H1 (cell line): ENCODE measurements around the gene RHOBTB1. TPM values are rescaled to one million over a fixed set of nuclear protein-coding genes. Genes with fewer than 3 reads are reported as not detected.

Experiments used
- CTCF ChIA-PET: fragments of 300-600 bp; sonication (Branson Sonifier 250); formaldehyde crosslinking; loops from one replicate; lab custom pipeline; 2021; ENCODE audit not compliant: partially characterized antibody; lab: Charles Lee
- POLR2A ChIA-PET: fragments of 300-600 bp; sonication (Branson Sonifier 250); formaldehyde crosslinking; loops from one replicate; lab custom pipeline; 2021; ENCODE audit warnings: inconsistent platforms; ENCODE audit not compliant: partially characterized antibody; lab: Charles Lee
- DNase-seq, 2 experiments: peaks; one replicate each; pipeline versions ENCODE4 v3.0.0 to v3.0.0-alpha.2; 2010 to 2022; ENCODE audit warnings: low spot score in 2 of 2, low read depth in 1 of 2, mixed read lengths in 1 of 2
- FAIRE-seq: peaks from 2 replicates; lab custom pipeline; 2011; peaks lifted over from hg19 to GRCh38; lab: Jason Lieb, UNC
- H2AFZ ChIP-seq: 2 replicates; pipeline ENCODE4 v1.8.1; 2012; ENCODE audit warnings: low read length, inconsistent platforms
- H2AK5ac ChIP-seq: 2 replicates; pipeline ENCODE4 v1.6.1; 2013; ENCODE audit warnings: low read depth, low read length
- H2BK120ac ChIP-seq: replicated peaks from 2 replicates; pipeline ENCODE3; 2013; ENCODE audit warnings: low read depth, low read length, inconsistent platforms
- H2BK12ac ChIP-seq: 2 replicates; pipeline ENCODE4 v1.6.1; 2013; ENCODE audit warnings: low read depth, low read length
- H2BK15ac ChIP-seq: 2 replicates; pipeline ENCODE4 v1.6.1; 2013; ENCODE audit warnings: low read length
- H2BK20ac ChIP-seq: 2 replicates; pipeline ENCODE4 v1.6.1; 2013; ENCODE audit warnings: low read length
- H2BK5ac ChIP-seq: 2 replicates; pipeline ENCODE4 v1.6.1; 2013; ENCODE audit warnings: low read depth, low read length
- H3K14ac ChIP-seq: 2 replicates; pipeline ENCODE4 v1.6.1; 2013; ENCODE audit warnings: inconsistent platforms; ENCODE audit not compliant: insufficient read length
- H3K18ac ChIP-seq: 2 replicates; pipeline ENCODE4 v1.6.1; 2013; ENCODE audit warnings: low read length; ENCODE audit errors: extremely low read depth
- H3K23ac ChIP-seq: 2 replicates; pipeline ENCODE4 v1.6.1; 2013; ENCODE audit warnings: inconsistent platforms; ENCODE audit not compliant: insufficient read length
- H3K23me2 ChIP-seq: 2 replicates; pipeline ENCODE4 v1.6.1; 2013; ENCODE audit warnings: low read depth, low read length
- H3K27ac ChIP-seq: 2 replicates; pipeline ENCODE4 v1.6.1; 2011; ENCODE audit warnings: low read depth, low read length, inconsistent platforms
- H3K27me3 ChIP-seq, 4 experiments: replicated peaks in 1 of 4; 1 replicate in 1 of 4; 2 replicates in 3 of 4; pipeline versions ENCODE4 v1.6.1 to v1.8.1; 2011 to 2013; ENCODE audit warnings: low read length in 3 of 4, mild to moderate bottlenecking in 3 of 4, inconsistent platforms in 2 of 4, mixed read lengths in 2 of 4, moderate library complexity in 1 of 4; ENCODE audit not compliant: control insufficient read depth in 3 of 4, insufficient read depth in 3 of 4; ENCODE audit errors: extremely low read depth in 1 of 4
- H3K36me3 ChIP-seq, 4 experiments: 2 replicates each; pipeline versions ENCODE4 v1.6.1 to v1.8.1; 2011 to 2013; ENCODE audit warnings: mild to moderate bottlenecking in 4 of 4, low read length in 3 of 4, moderate library complexity in 2 of 4, control low read depth in 1 of 4, inconsistent platforms in 1 of 4; ENCODE audit not compliant: insufficient read depth in 4 of 4, control insufficient read depth in 2 of 4
- H3K4ac ChIP-seq: replicated peaks from 2 replicates; pipeline ENCODE3; 2013; ENCODE audit warnings: low read length, low read depth, mixed read lengths, inconsistent platforms; ENCODE audit not compliant: insufficient read length
- H3K4me1 ChIP-seq, 4 experiments: replicated peaks in 1 of 4; 1 replicate in 1 of 4; 2 replicates in 3 of 4; pipeline versions ENCODE4 v1.6.1 to v1.8.1; 2011 to 2013; ENCODE audit warnings: low read length in 3 of 4, inconsistent platforms in 2 of 4, mixed read lengths in 1 of 4; ENCODE audit not compliant: insufficient read depth in 4 of 4, control insufficient read depth in 3 of 4
- H3K4me2 ChIP-seq, 2 experiments: 2 replicates each; pipeline versions ENCODE4 v1.6.1 to v1.8.1; 2011 to 2013; ENCODE audit warnings: low read depth in 2 of 2, low read length in 2 of 2, control low read depth in 1 of 2, inconsistent platforms in 1 of 2, mild to moderate bottlenecking in 1 of 2; ENCODE audit not compliant: insufficient read depth in 1 of 2
- H3K4me3 ChIP-seq, 4 experiments: fragments of 200-600, 300-600 bp in 1 of 4; sonication (generic), shearing (Covaris generic), sonication (Bioruptor Twin) in 1 of 4; 2 replicates each; pipeline versions ENCODE4 v1.5.1 to v1.8.1; 2011 to 2016; ENCODE audit warnings: low read length in 4 of 4, low read depth in 3 of 4, control low read depth in 2 of 4, inconsistent platforms in 2 of 4, mild to moderate bottlenecking in 2 of 4, mixed read lengths in 1 of 4, moderate library complexity in 1 of 4; ENCODE audit not compliant: insufficient read depth in 2 of 4; ENCODE audit errors: extremely low read depth in 1 of 4
- H3K56ac ChIP-seq: replicated peaks from 2 replicates; pipeline ENCODE3; 2013; ENCODE audit warnings: low read depth, mild to moderate bottlenecking, mixed read lengths, low read length, inconsistent platforms; ENCODE audit not compliant: insufficient read length
- H3K79me1 ChIP-seq: 2 replicates; pipeline ENCODE4 v1.6.1; 2013; ENCODE audit warnings: low read depth, low read length, control low read depth
- H3K79me2 ChIP-seq, 2 experiments: 2 replicates each; pipeline versions ENCODE4 v1.6.1 to v1.8.1; 2012 to 2013; ENCODE audit warnings: low read length in 2 of 2, mild to moderate bottlenecking in 2 of 2, inconsistent platforms in 1 of 2; ENCODE audit not compliant: insufficient read depth in 2 of 2, control insufficient read depth in 1 of 2
- H3K9ac ChIP-seq, 4 experiments: replicated peaks in 1 of 4; 1 replicate in 1 of 4; 2 replicates in 3 of 4; pipeline versions ENCODE4 v1.6.1 to v1.8.1; 2011 to 2013; ENCODE audit warnings: low read depth in 3 of 4, low read length in 3 of 4, control low read depth in 2 of 4, mild to moderate bottlenecking in 2 of 4, moderate library complexity in 2 of 4, inconsistent platforms in 1 of 4; ENCODE audit errors: extremely low read depth in 1 of 4
- H3K9me3 ChIP-seq, 2 experiments: 2 replicates each; pipeline versions ENCODE4 v1.6.1 to v1.8.1; 2012 to 2013; ENCODE audit warnings: mild to moderate bottlenecking in 2 of 2, moderate library complexity in 2 of 2, control low read depth in 1 of 2, inconsistent platforms in 1 of 2, low read depth in 1 of 2, low read length in 1 of 2, mixed read lengths in 1 of 2; ENCODE audit not compliant: insufficient read depth in 2 of 2
- H4K20me1 ChIP-seq, 2 experiments: replicated peaks in 1 of 2; 2 replicates each; pipeline versions ENCODE3 to v1.8.1; 2011 to 2013; ENCODE audit warnings: inconsistent platforms in 2 of 2, low read length in 2 of 2, mild to moderate bottlenecking in 1 of 2; ENCODE audit not compliant: insufficient read depth in 2 of 2, control insufficient read depth in 1 of 2
- H4K5ac ChIP-seq: 2 replicates; pipeline ENCODE4 v1.6.1; 2013; ENCODE audit warnings: low read length, low read depth, mixed read lengths, inconsistent platforms; ENCODE audit not compliant: insufficient read length
- H4K8ac ChIP-seq: 2 replicates; pipeline ENCODE4 v1.8.0; 2013; ENCODE audit warnings: mild to moderate bottlenecking, moderate library complexity, low read length, inconsistent platforms; ENCODE audit not compliant: insufficient read depth; ENCODE audit errors: extremely low read depth
- H4K91ac ChIP-seq: replicated peaks from 2 replicates; pipeline ENCODE3; 2013; ENCODE audit warnings: low read length, mixed read lengths, inconsistent platforms; ENCODE audit not compliant: insufficient read length
- ASH2L ChIP-seq: fragments of 200-600, 300-600 bp; sonication (generic); IDR thresholded peaks from one replicate; pipeline ENCODE4 v1.7.1; 2017; ENCODE audit warnings: low read length
- FOSL1 ChIP-seq: IDR thresholded peaks from 2 replicates; pipeline ENCODE4 v1.6.1; 2011; ENCODE audit warnings: mild to moderate bottlenecking, low read depth, low read length, moderate library complexity; ENCODE audit not compliant: insufficient read depth
- GTF2F1 ChIP-seq: IDR thresholded peaks from 2 replicates; pipeline ENCODE4 v1.6.1; 2012; ENCODE audit warnings: low read depth, low read length, improper control_type of control experiment, borderline replicate concordance
- NRF1 ChIP-seq: IDR thresholded peaks from 2 replicates; pipeline ENCODE4 v1.6.1; 2011; ENCODE audit warnings: mild to moderate bottlenecking, low read depth, low read length, improper control_type of control experiment
- POLR2AphosphoS5 ChIP-seq: IDR thresholded peaks from 2 replicates; pipeline ENCODE4 v1.6.1; 2011; ENCODE audit warnings: low read depth, low read length
- SIN3A ChIP-seq, 2 experiments: IDR thresholded peaks in 1 of 2; conservative IDR thresholded peaks in 1 of 2; 2 replicates each; pipeline ENCODE4 v1.6.1; 2011 to 2012; ENCODE audit warnings: low read length in 2 of 2, improper control_type of control experiment in 1 of 2, low read depth in 1 of 2, mild to moderate bottlenecking in 1 of 2
- SP4 ChIP-seq: IDR thresholded peaks from 2 replicates; pipeline ENCODE4 v1.6.1; 2012; ENCODE audit warnings: low read length, inconsistent platforms
- WGBS, 2 experiments: shearing (Covaris generic) in 1 of 2; methylation state at CpG; one replicate each; pipeline versions ENCODE4 v1.1.6 to v1.1.7; 2013 to 2015; ENCODE audit warnings: low lambda C conversion rate in 2 of 2, mixed read lengths in 2 of 2, inconsistent platforms in 1 of 2, low coverage in 1 of 2, missing lambda C conversion rate in 1 of 2; ENCODE audit not compliant: insufficient replicate concordance in 2 of 2, insufficient coverage in 1 of 2, insufficient read length in 1 of 2; ENCODE audit errors: extremely low coverage in 1 of 2, missing lambda C conversion rate in 1 of 2; 5-methylcytosine and 5-hydroxymethylcytosine counted together
- polyA plus RNA-seq, 7 experiments: library from polyadenylated mRNA; depleted of rRNA in 3 of 7; stranded (reverse) in 5 of 7; unstranded in 2 of 7; fragments of >200 nt in 5 of 7; fragments of 200-250 nt in 2 of 7; gene quantifications; 1 replicate in 5 of 7; 2 replicates in 1 of 7; 4 replicates in 1 of 7; pipeline versions ENCODE4 v1.2.1 to v1.2.3, GENCODE V29; 2011 to 2013; ENCODE audit warnings: missing spikeins in 2 of 7, mixed read lengths in 2 of 7
- total RNA-seq: library from RNA; stranded (reverse); fragmentation: NEBNext Ultra II Directional; extraction: Animal tissue kit (Norgen Biotek cat#: 25700); gene quantifications from 2 replicates; pipeline ENCODE4 v1.2.1, GENCODE V29; 2021

Gene RHOBTB1
- total and polyA plus RNA-seq, 2 of the 8 experiments (the other 6 are each of a cell fraction or from before 2014, with no cell fraction given): 6.1 to 7.4 TPM

GRCh38 chr10:60977161-60978122 is 33.5 kb upstream of the RHOBTB1 start:
- Histone ChIP-seq H4K8ac (no peak overlapping the region), H3K27ac (no peak overlapping the region), H3K27me3 (no peaks in the 10 kb centered on the region), H4K91ac (no peak overlapping the region), H2AK5ac (no peak overlapping the region), H3K9me3 (no peaks in the 10 kb centered on the region), H2BK20ac (no peak overlapping the region), H2BK5ac (no peak overlapping the region), H3K23me2 (no peaks in the 10 kb centered on the region), H2AFZ (no peak overlapping the region), H3K4me1 (no peaks in the 10 kb centered on the region), H2BK15ac (no peak overlapping the region), H2BK12ac (no peak overlapping the region), H3K36me3 (no peaks in the 10 kb centered on the region), H3K79me1 (no peaks in the 10 kb centered on the region), H3K18ac (no peak overlapping the region), H4K20me1 (no peaks in the 10 kb centered on the region), H3K23ac (no peak overlapping the region), H3K4ac (no peak overlapping the region), H3K14ac (no peak overlapping the region), H3K79me2 (no peaks in the 10 kb centered on the region), H4K5ac (no peak overlapping the region), H3K4me2 (no peak overlapping the region), H2BK120ac (no peak overlapping the region), H3K9ac (no peak overlapping the region), H3K4me3 (no peak overlapping the region), H3K56ac (no peak overlapping the region)
- ChIA-PET CTCF (no interaction called here), POLR2A (interaction anchor here (0.6 kb wide), 1 partner anchor 34 kb away, joined by 4 read pairs; no protein-coding TSS in a partner anchor)
- DNase-seq (no peak), FAIRE-seq (no peak)
- TF ChIP-seq GTF2F1: no peak
- no peak for TF ChIP-seq NRF1
- TF ChIP-seq ASH2L: no peak
- TF ChIP-seq SP4: no peak
- no peak for TF ChIP-seq FOSL1
- no peak for TF ChIP-seq SIN3A (conservative IDR thresholded peaks at IDR 0.05 in 1 of 2, IDR thresholded peaks at IDR 0.05 in 1 of 2; ENCODE audit: low read depth in 1 of 2, low read length in 2 of 2)
- no peak for TF ChIP-seq POLR2AphosphoS5
- WGBS, 2 experiments: 91% methylated on average over 2 of the region's 2 CpGs; no CpG with 5 or more reads in 1 of the 2 experiments
